ENCODE measurements around the gene ID4.

The ID4 gene

DNA sequence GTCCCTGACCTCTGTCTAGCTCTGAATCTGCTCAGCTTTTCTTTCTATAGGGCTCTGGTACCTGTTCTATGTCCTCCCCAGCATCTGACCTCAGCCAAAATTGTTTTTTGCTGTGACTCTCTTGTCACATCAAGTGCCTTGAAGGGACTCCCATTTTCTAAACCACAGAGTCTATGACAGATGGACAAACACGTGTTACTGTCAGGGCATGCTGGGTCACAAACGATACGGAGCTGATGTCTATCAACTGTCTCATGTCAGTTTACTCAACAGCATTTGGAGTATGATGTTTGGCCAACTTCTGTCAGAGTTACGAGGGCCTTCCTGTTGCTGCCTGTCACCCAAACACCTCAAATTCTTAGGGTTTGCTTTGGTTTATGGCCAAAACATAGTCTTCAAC is 20.5 kb downstream of the ID4 start:
- no peak for DNase-seq (ENCODE audit: low spot score)

DNA sequence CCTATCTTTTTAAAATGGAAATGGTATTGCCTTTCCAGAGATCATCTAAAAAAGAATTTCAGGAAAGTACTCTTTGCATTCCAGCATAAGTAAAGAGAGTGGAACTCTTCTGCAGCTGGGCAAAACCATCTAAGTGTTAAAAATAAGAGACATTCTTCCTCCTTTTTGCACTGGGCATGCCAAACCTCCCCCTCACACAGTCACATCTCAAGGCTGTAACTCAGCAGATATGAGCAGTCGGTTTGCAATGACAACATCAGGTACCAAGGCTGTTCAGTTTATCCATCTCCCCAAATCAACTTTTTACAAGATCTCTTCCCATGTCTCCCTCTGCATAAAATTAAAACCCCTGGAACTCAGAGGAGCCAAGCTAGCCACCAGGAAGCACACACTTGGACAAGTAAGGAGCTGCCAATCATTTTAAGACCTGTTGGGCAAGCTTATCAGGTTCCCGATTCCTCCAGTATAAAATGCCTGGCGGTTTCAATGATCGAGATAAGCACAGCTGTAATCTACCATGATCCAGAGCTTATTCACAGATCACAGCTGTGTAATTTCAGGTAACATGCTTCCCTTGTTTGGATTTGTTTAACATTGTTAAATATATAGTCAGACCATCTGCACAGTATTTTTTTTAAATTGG is 23.2 kb downstream of the ID4 start:
- DNase-seq (ENCODE audit: low spot score) = no peak

DNA sequence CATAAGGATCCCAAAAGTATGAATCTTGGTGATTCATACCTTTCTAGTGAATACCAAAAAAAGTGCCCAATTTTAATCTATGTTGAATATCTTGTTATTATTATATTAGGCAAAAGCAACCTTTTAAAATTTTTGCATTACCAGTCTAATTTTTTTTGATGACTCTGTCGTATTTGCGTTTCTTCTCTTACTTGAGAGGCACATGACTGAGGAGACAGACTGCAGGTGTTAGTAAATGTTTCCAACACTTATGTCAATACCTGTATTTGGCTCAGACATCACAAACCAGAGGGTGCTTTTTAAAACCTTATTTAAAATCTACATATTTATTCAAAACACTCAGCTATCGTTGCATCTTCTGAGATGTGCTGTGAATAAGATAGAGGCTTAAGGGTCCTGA is 27.1 kb downstream of the ID4 start:
- DNase-seq (ENCODE audit: low spot score) = no peak

DNA sequence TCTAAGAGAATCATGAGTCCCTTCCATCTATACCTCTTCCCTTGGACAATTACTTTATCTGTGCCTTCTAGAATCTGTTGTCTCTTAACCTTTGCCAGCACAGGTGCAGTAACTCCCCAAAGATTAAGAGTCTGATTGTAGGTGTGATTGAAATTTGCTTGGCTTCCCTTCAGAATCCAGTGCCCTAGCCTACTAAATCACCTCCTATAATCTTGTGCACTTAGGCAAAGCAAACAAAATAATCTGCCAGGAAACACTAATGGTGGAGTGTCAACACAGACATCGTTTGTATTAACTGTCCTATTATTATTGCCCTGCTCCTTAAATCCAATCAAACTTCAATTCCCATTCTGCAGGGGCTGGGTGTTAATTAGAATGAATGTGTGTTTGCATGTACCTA is 28.0 kb downstream of the ID4 start:
- DNase-seq (ENCODE audit: low spot score) = no peak

DNA sequence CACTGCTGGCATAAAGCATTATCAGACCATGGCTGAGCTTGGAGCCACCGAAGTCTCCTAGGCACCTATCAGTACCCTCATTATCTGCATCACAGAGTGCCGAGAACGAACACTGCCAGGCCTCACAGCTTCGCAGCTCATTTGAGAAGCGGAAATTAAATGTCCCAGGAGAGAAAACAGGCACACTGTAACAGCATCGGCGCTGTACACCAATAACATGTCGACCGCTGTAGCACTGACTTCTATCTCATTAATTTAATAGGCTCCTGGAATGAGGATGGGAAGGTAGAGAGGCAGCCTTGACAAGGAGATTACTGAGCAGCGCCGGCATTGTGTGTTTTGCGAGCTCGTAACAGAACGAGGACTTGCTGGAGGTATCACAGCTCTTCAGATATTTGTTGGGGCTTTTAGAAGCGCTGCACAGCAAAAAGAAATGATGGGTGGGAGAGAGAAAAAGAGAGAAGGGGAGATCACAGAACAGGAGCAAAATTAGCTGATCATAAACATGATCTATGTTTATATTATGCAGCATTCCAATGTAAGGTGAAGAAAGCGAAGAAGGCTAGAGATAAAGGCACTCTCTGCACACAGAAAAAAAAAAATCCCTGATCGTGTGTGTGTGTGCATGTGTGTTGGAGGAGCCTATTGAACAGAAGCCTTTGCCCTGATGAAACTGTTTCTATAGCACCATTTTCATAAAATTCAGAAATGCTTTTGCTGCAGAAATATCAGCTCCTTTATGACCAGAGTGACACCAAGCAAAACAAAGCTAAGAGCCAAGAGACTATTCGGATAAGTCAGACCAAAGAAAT is 29.2 kb downstream of the ID4 start:
- DNase-seq (ENCODE audit: low spot score) = no peak

DNA sequence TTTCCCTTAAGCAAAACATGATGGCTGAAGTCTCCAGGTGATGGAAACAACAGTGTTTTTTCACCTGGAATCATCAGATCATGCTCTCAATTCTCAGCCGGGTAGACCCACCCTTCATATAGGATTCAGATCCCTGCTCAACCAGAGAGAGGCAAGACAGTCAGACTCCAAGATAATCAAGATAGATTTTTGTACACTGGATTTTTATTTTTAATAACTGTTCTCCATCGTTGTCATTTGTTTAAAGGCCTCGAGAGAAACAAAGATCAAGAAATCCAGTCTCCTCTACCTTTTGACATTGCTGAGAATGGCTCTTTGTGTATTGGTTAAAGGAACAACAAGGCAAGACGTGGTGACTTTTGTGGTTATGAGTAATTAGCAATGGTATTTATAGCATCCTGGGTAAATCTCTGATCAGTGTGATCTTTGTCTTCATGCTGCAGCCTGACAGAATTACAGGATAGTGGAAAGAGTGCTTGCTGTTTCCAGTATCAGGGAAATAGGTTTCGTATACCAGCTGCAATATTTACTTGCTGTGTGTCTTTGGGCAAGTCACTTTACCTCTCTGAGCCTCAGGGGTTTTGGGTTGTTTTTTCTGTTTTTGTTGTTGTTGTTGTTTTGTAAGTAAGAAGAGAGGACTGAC is 29.9 kb downstream of the ID4 start:
- no peak for DNase-seq (ENCODE audit: low spot score)

DNA sequence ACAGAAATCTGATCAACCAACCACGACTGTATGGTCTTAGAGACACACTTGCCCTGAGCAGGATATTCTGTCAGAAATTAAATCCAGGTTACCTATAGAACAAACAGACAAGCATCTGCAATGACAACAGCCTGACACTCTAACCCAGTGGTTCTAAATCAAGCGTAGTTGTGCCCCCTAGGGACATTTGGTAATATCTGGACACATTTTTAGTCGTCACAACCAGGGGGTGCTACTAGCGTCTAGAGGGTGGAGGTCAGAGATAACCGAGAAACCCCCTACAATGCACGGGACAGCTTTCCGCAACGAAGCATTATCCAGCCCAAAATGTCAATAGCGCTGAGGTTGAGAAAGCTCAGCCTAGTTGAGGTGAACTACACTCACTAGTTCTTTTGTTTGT is 32.3 kb downstream of the ID4 start:
- DNase-seq (ENCODE audit: low spot score) = no peak

DNA sequence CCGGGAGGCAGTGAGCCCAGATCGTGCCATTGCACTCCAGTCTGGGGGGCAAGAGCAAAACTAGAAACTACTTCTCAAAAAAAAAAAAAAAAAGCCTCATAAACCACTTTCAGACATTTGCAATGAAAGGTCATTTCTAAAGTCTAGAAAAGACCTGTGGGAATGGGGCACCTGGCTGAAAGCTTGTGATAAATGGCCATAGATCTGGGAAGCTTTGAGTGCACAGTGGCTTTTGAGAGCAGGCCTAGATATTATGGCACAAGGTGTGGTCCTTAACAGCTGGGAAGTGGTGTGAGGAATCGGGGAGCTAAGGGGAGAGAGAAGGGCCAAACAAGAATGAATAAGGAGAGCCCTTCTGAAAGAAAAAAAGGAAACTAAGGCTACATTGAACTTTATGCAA is 33.2 kb downstream of the ID4 start:
- no peak for DNase-seq (ENCODE audit: low spot score)

DNA sequence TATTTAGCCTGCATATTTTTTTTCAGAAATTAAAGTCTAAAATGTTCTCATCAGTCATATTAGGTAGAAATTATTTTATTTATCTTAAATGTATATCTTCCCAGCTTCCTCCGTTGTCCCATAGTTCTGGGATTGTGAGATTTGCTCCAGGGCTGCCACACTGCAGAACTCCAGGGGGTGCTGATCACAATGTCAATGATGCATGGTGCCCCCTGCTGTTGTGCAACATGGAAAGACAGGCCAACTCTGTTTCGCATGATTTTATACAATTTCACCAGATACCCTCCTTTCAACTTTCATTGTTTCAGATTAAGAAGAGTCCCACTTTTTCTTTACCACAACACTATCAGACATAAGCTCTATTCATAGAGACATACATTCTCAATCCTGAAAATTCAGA is 35.9 kb downstream of the ID4 start:
- no peak for DNase-seq (ENCODE audit: low spot score)

DNA sequence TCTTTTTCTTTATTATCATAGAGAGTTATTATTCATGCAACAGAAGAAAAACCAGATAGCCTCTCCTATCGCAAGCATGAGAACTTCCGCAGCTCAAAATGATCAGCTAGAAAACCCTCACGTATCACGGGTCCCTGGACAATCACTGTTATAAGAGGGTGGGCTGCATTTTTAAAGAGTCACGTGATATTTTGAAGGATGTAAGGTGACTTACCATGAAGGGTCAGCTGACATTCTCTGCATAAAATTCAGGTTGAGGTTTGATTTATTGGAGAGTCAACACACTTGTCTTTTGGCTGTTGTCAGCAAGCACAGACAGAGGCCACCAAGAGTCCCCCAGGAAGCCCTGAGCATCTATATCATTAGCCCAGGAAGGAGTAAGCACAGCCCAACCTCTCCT is 39.5 kb downstream of the ID4 start:
- DNase-seq (ENCODE audit: low spot score) = no peak

DNA sequence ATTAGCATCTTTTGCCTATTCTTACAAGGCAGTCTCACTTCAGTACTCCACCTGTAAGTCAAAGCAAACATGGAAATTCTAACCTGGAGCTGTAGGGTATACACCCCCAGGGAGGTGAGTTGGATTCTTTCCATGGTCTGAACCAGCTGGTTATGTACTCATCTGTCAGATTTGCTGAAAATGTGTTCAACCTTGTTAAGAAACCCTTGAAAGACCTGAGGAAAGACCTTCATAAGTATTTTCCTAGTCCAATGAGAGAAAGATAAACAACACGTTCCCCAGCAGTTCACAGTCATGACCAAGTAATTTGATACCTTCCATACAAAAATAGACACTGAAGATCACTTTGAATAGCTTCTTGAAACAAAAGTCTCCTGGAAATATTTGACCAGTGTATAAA is 42.5 kb downstream of the ID4 start:
- no peak for DNase-seq (ENCODE audit: low spot score)

DNA sequence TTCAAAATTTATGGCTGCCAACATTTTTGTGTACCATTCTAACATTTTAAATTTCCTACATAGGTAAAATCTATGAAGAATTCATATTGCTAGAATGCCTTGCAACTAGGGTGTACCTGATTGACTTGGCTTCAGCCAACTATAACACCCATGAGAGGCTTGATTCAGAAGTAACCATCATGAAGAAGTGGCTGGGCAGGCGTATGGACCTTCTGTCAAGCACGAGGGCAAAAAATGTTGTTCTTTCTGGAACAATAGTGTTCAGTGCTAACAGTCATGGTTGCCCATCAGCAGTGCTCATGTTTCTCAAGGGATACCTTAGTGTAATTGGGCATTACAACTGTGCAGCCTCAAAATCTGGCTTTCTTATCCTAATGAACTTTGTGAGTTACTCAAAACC is 42.9 kb downstream of the ID4 start:
- no peak for DNase-seq (ENCODE audit: low spot score)

DNA sequence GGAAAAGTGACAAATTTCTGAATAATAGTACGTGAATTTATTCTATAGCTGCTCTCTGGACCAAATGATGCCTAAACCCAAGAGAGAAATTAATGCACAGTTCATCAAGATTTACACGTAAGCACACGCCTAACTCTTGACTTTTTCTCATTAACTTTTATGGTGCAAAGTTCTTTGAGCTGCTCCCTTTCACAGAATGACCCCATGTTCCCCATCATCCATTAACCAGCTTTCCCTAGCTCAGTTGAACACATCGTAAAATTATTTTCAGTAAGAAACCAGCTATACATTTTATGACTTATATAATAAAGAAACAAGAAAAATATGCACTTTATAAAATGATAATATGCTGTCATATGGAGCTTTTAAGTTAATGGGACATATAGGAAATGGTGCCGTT is 54.3 kb downstream of the ID4 start:
- no peak for DNase-seq (ENCODE audit: low spot score)
